K562 (cell line): Measurements from ENCODE around the gene TECPR1.

ENCODE experiments used
- CBX8 ChIP-seq: fragments of 200-600 bp; sonication (generic); IDR thresholded peaks from 2 replicates; pipeline ENCODE4 v1.6.1; 2012; ENCODE audit warnings: borderline replicate concordance, mixed run types, low read depth, mild to moderate bottlenecking, moderate library complexity, mixed read lengths, low read length, control low read depth, inconsistent platforms; ENCODE audit not compliant: poor library complexity, severe bottlenecking; ENCODE audit errors: extremely low read depth
- CREB1 ChIP-seq, 2 experiments: sonication (generic) in 1 of 2; formaldehyde crosslinking in 1 of 2; IDR thresholded peaks; 2 replicates each; pipeline versions ENCODE4 v1.6.1 to v1.8.0; 2012 to 2022; ENCODE audit warnings: inconsistent platforms in 1 of 2, mild to moderate bottlenecking in 1 of 2, missing genetic modification reagents in 1 of 2, moderate library complexity in 1 of 2
- ETV6 ChIP-seq, 3 experiments: fragments of 150-350 bp in 1 of 3; sonication (generic) in 1 of 3; formaldehyde crosslinking in 1 of 3; IDR thresholded peaks; 2 replicates each; pipeline versions ENCODE4 v1.6.1 to v1.8.0; 2014 to 2022; ENCODE audit warnings: borderline replicate concordance in 2 of 3, low read depth in 2 of 3, antibody characterized with exemption in 1 of 3, low read length in 1 of 3, mild to moderate bottlenecking in 1 of 3, missing genetic modification reagents in 1 of 3
- IFI16 ChIP-seq: fragments of 250-450 bp; sonication (Bioruptor Pico); IDR thresholded peaks from 2 replicates; pipeline ENCODE4 v2.1.2; 2022; ENCODE audit warnings: mild to moderate bottlenecking, inconsistent platforms
- MTF1 ChIP-seq: fragments of 250-450 bp; sonication (Bioruptor Pico); IDR thresholded peaks from 2 replicates; pipeline ENCODE4 v1.9.0; 2021; ENCODE audit warnings: moderate library complexity, mild to moderate bottlenecking, inconsistent platforms, borderline replicate concordance
- NR2C2 ChIP-seq, 2 experiments: fragments of 200-800 bp in 1 of 2; sonication (Bioruptor generic) in 1 of 2; sonication (generic) in 1 of 2; formaldehyde crosslinking in 1 of 2; IDR thresholded peaks; 2 replicates each; pipeline versions ENCODE4 v1.6.1 to v1.8.0; 2016 to 2022; ENCODE audit warnings: mild to moderate bottlenecking in 1 of 2, missing compliant biosample characterization in 1 of 2, missing genetic modification characterization in 1 of 2, missing genetic modification reagents in 1 of 2
- RAD21 ChIP-seq, 2 experiments: fragments of 250-450 bp in 1 of 2; fragments of 450-650 bp in 1 of 2; sonication (Bioruptor Pico) in 1 of 2; formaldehyde crosslinking in 1 of 2; IDR thresholded peaks in 1 of 2; conservative IDR thresholded peaks in 1 of 2; 2 replicates each; pipeline versions ENCODE4 v1.4.0 to v1.8.0; 2020 to 2022; ENCODE audit warnings: mild to moderate bottlenecking in 2 of 2, moderate library complexity in 1 of 2
- REST ChIP-seq, 2 experiments: fragments of 450-650 bp; formaldehyde crosslinking in 1 of 2; IDR thresholded peaks; 2 replicates each; pipeline versions ENCODE4 v1.4.0 to v1.6.1; 2014 to 2020; ENCODE audit warnings: mild to moderate bottlenecking in 2 of 2, borderline replicate concordance in 1 of 2, low read depth in 1 of 2
- SNRNP70 ChIP-seq: fragments of 200-400 bp; formaldehyde crosslinking; optimal IDR thresholded peaks from 2 replicates; pipeline ENCODE3; 2017; ENCODE audit warnings: low read depth, low read length
- SRSF3 ChIP-seq: fragments of 200-400 bp; formaldehyde crosslinking; IDR thresholded peaks from 2 replicates; pipeline ENCODE4 v1.6.1; 2016; ENCODE audit warnings: mild to moderate bottlenecking, low read length, moderate library complexity; ENCODE audit not compliant: insufficient read depth
- TAF1 ChIP-seq: IDR thresholded peaks from 2 replicates; pipeline ENCODE4 v1.6.1; 2011; ENCODE audit warnings: mild to moderate bottlenecking, low read length, moderate library complexity; ENCODE audit not compliant: insufficient read depth, control insufficient read depth, severe bottlenecking; ENCODE audit errors: extremely low read depth
- TEAD1 ChIP-seq, 2 experiments: fragments of 450-650 bp in 1 of 2; sonication (generic) in 1 of 2; formaldehyde crosslinking; IDR thresholded peaks; 2 replicates each; pipeline versions ENCODE4 v1.4.0 to v1.8.0; 2020 to 2022; ENCODE audit warnings: mild to moderate bottlenecking in 2 of 2, missing genetic modification reagents in 1 of 2
- ZNF41 ChIP-seq: fragments of 250-450 bp; sonication (Bioruptor Pico); conservative IDR thresholded peaks from 2 replicates; pipeline ENCODE4 v1.4.0; 2020; ENCODE audit warnings: mild to moderate bottlenecking

GRCh38 chr7:98177553-98177952 lies 74.5 kb downstream of the TECPR1 start:
- TF ChIP-seq SNRNP70 (no peak), SRSF3 (no peak), NR2C2 (CRISPR knock-in tag; IDR thresholded peaks at IDR 0.05) (no peak), NR2C2 (tag; IDR thresholded peaks at IDR 0.05) (no peak), RAD21 (CRISPR knock-in tag; conservative IDR thresholded peaks at IDR 0.05 in 1 of 2, IDR thresholded peaks at IDR 0.05 in 1 of 2) (no peak), MTF1 (CRISPR knock-in tag) (no peak), TEAD1 (CRISPR knock-in tag; IDR thresholded peaks at IDR 0.05) (no peak), TAF1 (no peak), CREB1 (IDR thresholded peaks at IDR 0.05) (no peak), CREB1 (CRISPR knock-in tag; IDR thresholded peaks at IDR 0.05) (no peak), ZNF41 (no peak), ETV6 (IDR thresholded peaks at IDR 0.05; ENCODE audit: borderline replicate concordance in 1 of 2, low read depth in 2 of 2, low read length in 1 of 2) (no peak), ETV6 (CRISPR knock-in tag; IDR thresholded peaks at IDR 0.05; ENCODE audit: borderline replicate concordance) (no peak), IFI16 (CRISPR knock-in tag) (no peak), REST (IDR thresholded peaks at IDR 0.05; ENCODE audit: borderline replicate concordance) (no peak), REST (CRISPR knock-in tag; IDR thresholded peaks at IDR 0.05; ENCODE audit: low read depth) (no peak), CBX8 (no peak)
